GM18502 (cell line): ENCODE measurements around the gene AGAP1.

Experiments used
- ATAC-seq: cut with Tn5 transposase; IDR thresholded peaks from one replicate; pipeline ENCODE4 v1.9.1; 2021; ENCODE audit warnings: mild to moderate bottlenecking; ENCODE audit not compliant: unreplicated experiment, poor library complexity

AGAP1 gene

DNA sequence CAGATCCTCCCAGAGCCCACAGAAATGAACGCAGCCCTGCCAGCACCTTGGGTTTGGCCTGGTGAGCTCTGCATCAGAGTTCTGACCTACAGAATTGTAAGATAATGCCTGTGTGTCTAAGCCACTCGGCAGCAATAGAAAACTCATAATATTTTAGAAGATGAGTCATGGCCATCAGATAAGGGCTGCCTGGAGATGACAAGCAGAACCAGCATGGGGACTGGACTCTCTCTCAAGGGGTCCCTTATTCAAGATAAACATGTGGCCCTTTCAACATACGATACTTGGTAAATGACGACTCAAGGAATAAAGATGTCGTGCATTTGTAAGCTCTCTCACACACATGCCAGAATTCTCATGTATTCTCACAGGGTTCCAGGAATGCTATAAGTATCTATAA, 8.5 kb upstream of the AGAP1 start:
- no peak for ATAC-seq

DNA sequence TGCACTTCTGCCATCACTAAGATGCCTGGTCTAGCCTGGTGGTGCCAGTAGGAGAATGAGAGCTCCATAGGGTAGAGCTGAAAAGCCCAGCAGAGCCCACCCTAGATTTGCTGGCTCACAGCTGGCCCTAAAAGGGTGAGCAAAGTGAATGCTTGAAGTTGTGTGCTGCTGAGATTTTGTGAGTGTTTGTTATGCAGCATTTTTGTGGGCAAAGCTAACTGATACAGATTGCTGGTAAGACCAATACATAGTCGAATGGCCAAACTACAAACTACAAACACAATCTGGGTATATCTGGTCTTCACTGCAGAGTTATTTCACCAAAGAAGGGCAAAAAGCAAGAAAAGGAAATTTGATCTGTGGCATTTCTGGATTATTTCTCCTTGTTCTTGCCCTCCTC, 7.1 kb upstream of the AGAP1 start:
- no peak for ATAC-seq

DNA sequence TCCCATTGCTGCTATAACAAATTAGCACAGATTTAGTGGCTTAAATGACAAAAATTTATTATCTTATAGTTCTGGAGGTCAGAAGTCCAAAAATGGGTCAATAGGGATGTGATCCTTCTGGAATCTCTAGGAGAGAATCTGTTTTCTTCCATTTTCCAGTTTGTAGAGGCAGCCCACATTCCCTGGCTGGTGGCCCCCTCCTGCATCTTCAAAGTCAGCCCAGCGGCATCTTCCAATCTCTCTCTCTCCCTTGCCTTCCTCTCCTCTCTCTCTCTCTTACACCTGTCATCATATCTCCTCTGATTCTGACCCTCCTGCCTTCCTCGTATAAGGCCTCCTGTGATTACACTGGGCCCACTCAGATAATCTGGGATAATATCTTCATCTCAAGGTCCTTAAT, 3.9 kb upstream of the AGAP1 start:
- ATAC-seq, result no peak

DNA sequence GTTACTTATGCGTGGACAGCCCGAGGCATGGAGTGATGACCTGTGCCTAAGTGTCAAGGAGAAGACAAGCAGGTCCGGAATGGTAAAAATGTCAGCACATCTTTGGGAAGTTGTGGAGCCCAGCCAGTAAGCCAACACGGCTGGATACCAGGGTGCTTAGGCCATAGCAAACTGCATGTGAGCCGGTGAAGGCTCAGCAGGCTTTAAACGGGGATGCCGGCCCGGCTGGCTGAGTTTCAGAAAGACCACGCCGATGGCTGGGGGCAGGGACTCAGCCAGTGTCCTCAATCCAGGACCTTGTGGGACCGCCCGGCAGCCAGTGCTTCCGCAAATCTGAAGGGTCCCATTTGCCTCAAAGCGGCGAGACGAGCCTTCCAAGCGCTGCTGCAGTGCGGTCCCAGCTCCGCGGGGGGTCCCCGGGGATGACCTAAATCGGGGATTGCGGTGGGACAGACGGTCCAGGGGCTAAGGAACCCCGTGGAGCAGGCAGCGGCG, 946 bp upstream of the AGAP1 start:
- ATAC-seq, result no peak

DNA sequence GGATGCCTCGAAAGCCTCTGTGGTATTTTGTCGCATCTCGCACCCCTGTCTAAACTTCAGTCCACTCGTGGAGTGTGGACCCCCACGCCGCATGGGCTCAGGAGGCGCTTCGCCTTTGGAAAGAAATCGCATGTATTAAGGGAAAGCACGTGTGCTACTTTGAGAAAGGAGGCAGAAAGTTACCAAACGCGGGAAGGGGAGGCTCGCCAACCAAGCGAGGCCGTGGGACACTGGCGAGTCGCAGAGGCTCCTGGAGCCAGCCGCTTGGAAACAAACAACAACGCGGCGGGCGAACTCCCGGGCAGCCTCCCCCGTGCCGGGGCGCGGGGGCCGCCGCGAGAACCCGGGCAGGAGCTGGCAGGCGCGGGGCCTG, 455 bp upstream of the AGAP1 start:
- no peak for ATAC-seq

GRCh38 chr2:235494716-235495372, 1.0 kb downstream of the AGAP1 start:
- ATAC-seq, result no peak

GRCh38 chr2:235495373-235496238, 1.8 kb downstream of the AGAP1 start:
- no peak for ATAC-seq

GRCh38 chr2:235496239-235496621, 2.4 kb downstream of the AGAP1 start:
- ATAC-seq, result no peak

GRCh38 chr2:235497096-235497495, 3.3 kb downstream of the AGAP1 start:
- no peak for ATAC-seq

GRCh38 chr2:235498541-235498940, 4.7 kb downstream of the AGAP1 start:
- ATAC-seq, result no peak

- ATAC-seq, result no peak
These were observed 5.3 kb downstream of the AGAP1 start for GRCh38 chr2:235498946-235499812.

DNA sequence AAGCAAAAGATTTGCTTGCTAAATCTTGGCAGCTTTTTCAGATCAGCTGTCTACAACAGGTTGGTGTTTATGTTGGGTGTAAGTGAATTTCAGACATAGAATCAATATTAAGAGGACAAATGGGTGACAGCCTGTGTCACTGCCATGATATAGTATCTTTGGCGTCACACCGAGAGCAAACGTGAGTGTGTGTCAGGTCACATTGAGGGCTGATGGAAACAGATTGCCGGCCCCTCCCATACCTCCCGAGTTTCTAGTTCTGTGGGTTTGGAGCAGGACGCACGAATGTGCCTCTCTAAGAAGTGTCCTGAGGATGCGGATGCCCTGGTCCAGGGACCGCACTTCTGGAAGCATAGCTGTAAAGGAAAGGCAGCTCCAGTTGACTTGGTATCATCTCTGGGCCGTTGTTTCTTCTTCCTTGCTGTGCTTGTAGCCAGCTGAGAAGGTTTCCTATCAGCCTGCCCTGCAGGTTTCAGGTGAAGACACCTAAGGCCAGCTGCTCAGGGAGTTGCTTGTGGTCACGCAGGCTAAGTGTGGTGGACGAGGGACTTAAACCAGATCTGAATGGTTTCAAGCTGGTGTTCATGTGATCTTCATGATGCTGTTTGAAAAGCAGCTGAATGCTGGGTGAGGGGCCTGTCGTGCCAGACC, 6.4 kb downstream of the AGAP1 start:
- no peak for ATAC-seq

DNA sequence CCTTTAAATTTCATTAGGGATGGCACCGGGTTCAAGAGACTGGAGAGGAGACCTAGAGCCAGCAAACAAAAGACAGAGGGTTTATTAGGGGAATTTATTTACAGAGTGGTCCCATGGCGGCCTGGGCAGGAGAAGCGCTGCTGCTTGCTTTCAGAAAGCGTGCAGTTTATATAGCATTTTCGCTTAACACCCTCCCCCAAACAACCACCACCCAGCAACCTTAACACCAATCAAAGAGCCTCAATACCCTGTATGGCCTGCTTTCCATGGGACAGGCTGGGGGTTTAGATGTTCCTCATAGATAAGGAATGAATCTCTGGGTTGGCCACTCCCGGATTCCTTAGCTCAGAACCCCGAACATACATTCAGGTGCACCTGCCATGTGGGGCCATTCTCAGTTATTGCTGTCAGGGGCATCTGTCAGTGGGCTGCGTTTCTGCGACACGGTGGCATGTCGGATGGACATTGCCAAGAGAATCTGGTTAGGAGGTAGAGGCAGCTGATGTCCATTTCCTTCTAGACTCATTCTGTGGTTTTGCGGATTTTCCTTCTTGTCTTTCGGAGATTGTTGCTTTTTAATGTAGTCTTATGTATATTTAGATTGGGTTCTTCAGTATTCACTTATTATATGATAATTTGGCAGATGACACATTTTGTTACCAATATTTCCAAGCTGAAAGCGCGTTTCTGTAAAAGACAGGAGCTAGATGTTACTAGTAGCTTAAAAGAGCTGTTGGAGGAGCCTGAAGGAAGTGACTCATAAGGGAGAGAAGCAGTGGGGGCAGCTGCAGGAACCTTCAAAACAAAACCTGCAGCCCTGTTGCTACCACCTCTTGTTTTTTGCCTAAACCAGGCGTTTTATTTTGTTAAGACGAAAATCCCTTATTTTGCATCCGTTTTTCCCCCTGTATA, 7.2 kb downstream of the AGAP1 start:
- peak; percentile 69 for ATAC-seq

DNA sequence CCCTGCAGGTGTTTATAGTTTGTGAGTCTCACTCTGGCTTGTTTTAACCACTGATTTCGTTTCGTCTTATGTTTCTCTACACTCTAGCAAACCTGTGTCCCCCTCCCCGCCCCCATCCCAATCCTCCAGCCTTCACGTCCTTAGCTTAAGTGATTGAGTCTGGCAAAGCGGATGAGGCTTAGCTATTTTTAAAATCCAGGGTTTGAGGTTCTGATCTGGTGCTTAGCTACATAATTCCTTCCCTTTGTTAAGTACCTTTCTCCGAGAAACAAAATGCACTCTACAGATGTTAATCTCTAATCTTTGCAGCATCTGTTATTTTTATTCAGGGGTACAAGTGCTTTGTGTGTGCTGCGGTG, 7.8 kb downstream of the AGAP1 start:
- no peak for ATAC-seq

DNA sequence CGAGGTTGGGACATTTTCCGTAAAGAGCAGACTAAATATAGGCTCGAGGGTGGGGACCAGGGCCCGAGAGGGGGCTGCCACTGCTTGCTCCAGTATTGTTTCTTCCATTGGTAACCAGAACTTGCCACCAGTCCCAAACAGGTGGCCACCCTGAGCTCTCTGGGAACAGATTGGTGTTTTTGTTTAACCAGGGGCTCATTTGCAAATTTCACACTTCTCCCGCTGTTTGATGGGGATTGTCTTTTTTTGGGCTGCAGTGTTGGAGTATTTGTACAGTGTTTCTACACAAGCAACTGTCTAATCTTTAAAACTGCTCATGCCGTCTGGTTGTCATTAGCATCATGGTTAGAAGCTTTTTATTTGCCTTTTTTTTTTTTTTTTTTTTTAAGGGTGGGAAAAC, 8.5 kb downstream of the AGAP1 start:
- no peak for ATAC-seq

- ATAC-seq, result no peak
These were observed 10.8 kb downstream of the AGAP1 start for GRCh38 chr2:235504441-235505180.

- no peak for ATAC-seq
These were observed 11.4 kb downstream of the AGAP1 start for GRCh38 chr2:235505181-235505741.

DNA sequence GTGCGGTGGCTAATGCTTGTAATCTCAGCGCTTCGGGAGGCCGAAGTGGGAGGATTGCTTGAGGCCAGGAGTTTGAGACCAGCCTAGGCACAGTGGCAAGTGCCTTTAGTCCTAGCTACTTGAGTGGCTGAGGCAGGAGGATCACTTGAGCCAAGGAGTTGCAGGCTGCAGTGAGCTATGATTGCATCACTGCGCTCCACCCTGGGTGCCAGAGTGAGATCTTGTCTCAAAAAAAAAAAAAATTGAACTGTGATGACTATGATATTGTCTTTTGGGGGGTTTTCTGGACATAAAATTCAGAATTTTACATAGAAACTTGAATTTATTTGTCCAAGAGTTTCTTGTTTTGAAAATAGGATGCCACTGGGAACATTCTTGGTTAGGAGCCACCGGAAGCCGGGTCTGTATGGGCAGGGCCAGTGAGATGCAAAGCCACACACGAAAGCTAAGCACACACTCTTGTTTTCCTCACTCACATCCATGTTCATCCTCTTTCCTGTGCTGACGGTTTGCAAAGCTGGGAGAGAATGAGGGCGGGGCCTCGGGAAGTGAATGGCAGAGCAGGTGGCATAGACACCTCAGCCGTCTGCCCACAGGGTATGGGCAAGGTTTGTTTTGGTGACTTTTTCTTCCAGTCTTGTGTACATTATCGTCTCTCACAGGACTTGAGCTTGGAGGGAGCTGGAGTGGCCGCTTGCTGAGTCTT, 12.6 kb downstream of the AGAP1 start:
- no peak for ATAC-seq
